ENCODE results near the gene WDR44. TPM values are rescaled to one million over a fixed set of nuclear protein-coding genes. Genes with fewer than 3 reads are reported as not detected.
A peak's percentile ranks its signal among the peaks of the same experiment; 100 is the strongest.

The WDR44 gene, protein sequence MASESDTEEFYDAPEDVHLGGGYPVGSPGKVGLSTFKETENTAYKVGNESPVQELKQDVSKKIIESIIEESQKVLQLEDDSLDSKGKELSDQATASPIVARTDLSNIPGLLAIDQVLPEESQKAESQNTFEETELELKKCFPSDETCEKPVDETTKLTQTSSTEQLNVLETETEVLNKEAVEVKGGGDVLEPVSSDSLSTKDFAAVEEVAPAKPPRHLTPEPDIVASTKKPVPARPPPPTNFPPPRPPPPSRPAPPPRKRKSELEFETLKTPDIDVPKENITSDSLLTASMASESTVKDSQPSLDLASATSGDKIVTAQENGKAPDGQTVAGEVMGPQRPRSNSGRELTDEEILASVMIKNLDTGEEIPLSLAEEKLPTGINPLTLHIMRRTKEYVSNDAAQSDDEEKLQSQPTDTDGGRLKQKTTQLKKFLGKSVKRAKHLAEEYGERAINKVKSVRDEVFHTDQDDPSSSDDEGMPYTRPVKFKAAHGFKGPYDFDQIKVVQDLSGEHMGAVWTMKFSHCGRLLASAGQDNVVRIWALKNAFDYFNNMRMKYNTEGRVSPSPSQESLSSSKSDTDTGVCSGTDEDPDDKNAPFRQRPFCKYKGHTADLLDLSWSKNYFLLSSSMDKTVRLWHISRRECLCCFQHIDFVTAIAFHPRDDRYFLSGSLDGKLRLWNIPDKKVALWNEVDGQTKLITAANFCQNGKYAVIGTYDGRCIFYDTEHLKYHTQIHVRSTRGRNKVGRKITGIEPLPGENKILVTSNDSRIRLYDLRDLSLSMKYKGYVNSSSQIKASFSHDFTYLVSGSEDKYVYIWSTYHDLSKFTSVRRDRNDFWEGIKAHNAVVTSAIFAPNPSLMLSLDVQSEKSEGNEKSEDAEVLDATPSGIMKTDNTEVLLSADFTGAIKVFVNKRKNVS
- total RNA-seq (2013; cell fraction: nucleolus; rRNA removed) = 34.7 and 39.6 TPM in 2 replicates
- total RNA-seq (2014; rRNA removed) = 9.6 and 9.9 TPM in 2 replicates
- total RNA-seq (2014; rRNA removed; fragmentation: Illumina TruSeq; extraction: Trizol) = 14.0 and 14.3 TPM in 2 replicates
- total RNA-seq (2021) = 10.6 and 11.7 TPM in 2 replicates
- polyA plus RNA-seq (2011; ENCODE audit: low read depth) = 2.6 TPM
- polyA plus RNA-seq (2011; rRNA removed) = 13.5 and 20.1 TPM in 2 replicates
- polyA plus RNA-seq (2011; cell fraction: cytosol; rRNA removed) = 5.2 and 5.7 TPM in 2 replicates
- polyA plus RNA-seq (2011; cell fraction: nucleus; rRNA removed) = 7.4 and 8.0 TPM in 2 replicates
- polyA plus RNA-seq (2012) = 4.7 and 6.1 TPM in 2 replicates
- polyA plus RNA-seq (2014; fragmentation: Illumina TruSeq; extraction: Trizol) = 13.5 and 17.2 TPM in 2 replicates
- polyA plus RNA-seq (2014; fragmentation: Nextera tagmentation; extraction: Ambion mirVana) = 1 to 10 TPM; 3.4 to 4.2 TPM
- polyA plus RNA-seq (2014; rRNA removed) = 7.7 and 10.1 TPM in 2 replicates
- 10 to 100 TPM; 11.5 to 12.8 TPM for polyA plus RNA-seq (2016; fragmentation: Nextera tagmentation; extraction: Ambion mirVana)
- 12.1 and 16.8 TPM in 2 replicates for polyA minus RNA-seq (2011; rRNA and poly(A)+ RNA removed)
- polyA minus RNA-seq (2011; cell fraction: cytosol; rRNA and poly(A)+ RNA removed) = 5.6 and 7.3 TPM in 2 replicates
- 10.4 and 21.5 TPM in 2 replicates for polyA minus RNA-seq (2011; cell fraction: nucleus; rRNA and poly(A)+ RNA removed)
- percentile 75 among the genes with signal in this experiment for Bru-seq, nascent RNA
- BruChase-seq, experiment 1, labeled RNA remaining after a 6-hour chase = percentile 80 among the genes with signal in this experiment
- BruChase-seq, experiment 2, labeled RNA remaining after a 2-hour chase = percentile 84 among the genes with signal in this experiment
- long read RNA-seq, experiment 1, partial matches to known transcripts = 2 of 2 reads
- long read RNA-seq, experiment 1, other reads (novel, unspliced or antisense) = 0 of 2 reads
- long read RNA-seq, experiment 2, partial matches to known transcripts = 10 of 13 reads
- long read RNA-seq, experiment 2, other reads (novel, unspliced or antisense) = 3 of 13 reads

DNA sequence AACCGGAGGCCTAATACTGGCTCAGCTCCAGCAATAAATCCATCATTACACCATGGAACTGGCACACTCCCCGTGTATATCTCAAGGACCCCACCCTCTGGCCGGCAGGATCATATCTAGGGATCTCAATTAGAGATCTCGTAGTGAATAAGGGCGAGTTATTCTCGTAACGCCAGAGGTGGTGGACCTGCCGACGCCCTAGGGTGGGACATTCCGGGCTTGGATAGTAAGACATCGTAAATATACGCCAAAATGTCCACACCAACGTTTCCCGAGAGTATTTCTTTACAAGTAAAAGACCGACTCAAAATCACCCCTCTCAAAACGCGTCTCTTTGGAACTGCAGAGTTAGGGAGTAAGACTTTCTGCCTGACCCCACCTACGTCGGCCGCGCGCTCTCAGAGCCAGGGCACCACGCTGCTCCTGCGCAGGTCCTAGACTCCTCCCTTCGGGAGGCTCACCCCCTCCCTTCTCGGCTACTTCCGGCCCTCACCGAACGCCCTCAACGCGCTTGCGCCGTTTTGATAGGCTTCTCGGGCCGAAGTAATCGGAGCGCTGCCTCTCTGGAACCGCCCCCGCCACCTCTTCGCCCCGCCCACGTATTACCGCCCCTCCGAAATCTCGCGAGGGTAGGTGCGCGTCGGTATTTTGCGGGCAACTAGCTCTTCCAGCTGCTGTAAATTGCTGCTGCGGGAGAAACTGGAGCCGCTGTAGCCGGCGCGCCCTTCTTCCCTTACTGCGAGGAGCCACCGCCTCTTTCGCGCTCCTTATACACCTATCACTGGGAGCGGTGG lies at the start of gene WDR44:
TSS of gene WDR44 (plus strand) at position 643 of the 794 bp plus-strand sequence. CDS start 398 bp downstream, outside the sequence.
- intact Hi-C loops (cut with micrococcal nuclease; ENCODE audit: unreplicated experiment) = loop anchor here (5.0 kb wide), 2 partner anchors 77 to 192 kb away; no protein-coding TSS in a partner anchor
- ChIA-PET RAD21 (ENCODE audit: unreplicated experiment) (interaction anchor here (0.8 to 1.6 kb wide), 4 partner anchors 14 to 184 kb away, joined by 3 to 4 read pairs (median 4); partner anchors contain the start of gene DOCK11), CTCF (no interaction called here), SMC1A (ENCODE audit: uncharacterized antibody, unreplicated experiment) (interaction anchor here (1.0 to 1.5 kb wide), 4 partner anchors 8 to 26 kb away, joined by 3 to 6 read pairs (median 4); no protein-coding TSS in a partner anchor), POLR2A (interaction anchor here (2.0 kb wide), 1 partner anchor 9 kb away, joined by 9 read pairs; no protein-coding TSS in a partner anchor)
- Histone ChIP-seq H3K4me1 (ENCODE audit: control insufficient read depth, insufficient read depth, low read length) (peaks cover 5% of the 10 kb centered on the region; the same call in 1 of the 2 replicates), H3K4me2 (ENCODE audit: control insufficient read depth, insufficient read depth) (peak within 1 kb of the TSS; percentile 87), H3K9ac (ENCODE audit: control insufficient read depth, insufficient read depth, low read length) (peak within 1 kb of the TSS; percentile 88), H3K36me3 (ENCODE audit: control insufficient read depth in 2 of 2, insufficient read depth in 2 of 2, low read length in 1 of 2) (no peaks in the 10 kb centered on the region), H3K9me3 (replicated peaks; ENCODE audit: control insufficient read depth, insufficient read depth, low read length) (no peaks in the 10 kb centered on the region), H3K4me3 (peak within 1 kb of the TSS; percentile 73), H2AFZ (ENCODE audit: control insufficient read depth, low read depth, low read length) (peak within 1 kb of the TSS; percentile 80), H3K79me2 (ENCODE audit: control insufficient read depth, insufficient read depth, low read length) (peaks cover 38% of the 10 kb centered on the region), H3K27ac (ENCODE audit: control insufficient read depth, insufficient read depth) (peak within 1 kb of the TSS; percentile 81), H3K27me3 (replicated peaks in 1 of 2; ENCODE audit: control insufficient read depth in 2 of 2, insufficient read depth in 2 of 2, low read length in 1 of 2) (no peaks in the 10 kb centered on the region), H4K20me1 (ENCODE audit: control insufficient read depth, insufficient read depth) (no peaks in the 10 kb centered on the region)
- ATAC-seq = peak; percentile 89
- no peak for FAIRE-seq
- WGBS (ENCODE audit: insufficient coverage, insufficient replicate concordance, low lambda C conversion rate, missing lambda C conversion rate) = 31% methylated on average over 53 of the region's 60 CpGs
- in situ Hi-C loops (cut with MboI) = no loop called here
- TSS peak; percentile 99 for BruUV-seq (replicated peaks)
- DNase-seq (ENCODE audit: low read depth, low spot score) = peak; percentile 82
- TF ChIP-seq JUND (IDR thresholded peaks at IDR 0.05; ENCODE audit: low read depth, low read length) = 0 out of 2 replicates have a peak, but pooled peaks have one; percentile 4
- TF ChIP-seq POLR2A (IDR thresholded peaks at IDR 0.05; ENCODE audit: low read depth, low read length) = peak; percentile 86
- TF ChIP-seq BRCA1 (IDR thresholded peaks at IDR 0.05; ENCODE audit: low read depth, low read length) = peak; percentile 69
- peak; percentile 23; the same call in 1 of the 3 replicates for TF ChIP-seq POU2F2 (IDR thresholded peaks at IDR 0.05; ENCODE audit: borderline replicate concordance, low read depth, low read length)
- peak; percentile 42; the same call in 1 of the 2 replicates for TF ChIP-seq ELK1 (IDR thresholded peaks at IDR 0.05; ENCODE audit: low read depth, low read length)
- TF ChIP-seq NRF1 (conservative IDR thresholded peaks at IDR 0.05; ENCODE audit: low read depth, low read length) = peak; percentile 74
- 0 out of 2 replicates have a peak, but pooled peaks have one; percentile 7 for TF ChIP-seq NR2F1 (conservative IDR thresholded peaks at IDR 0.05)
- no peak for TF ChIP-seq TCF3 (IDR thresholded peaks at IDR 0.05; ENCODE audit: borderline replicate concordance, insufficient read depth, low read depth, low read length)
- TF ChIP-seq MEF2A (IDR thresholded peaks at IDR 0.05; ENCODE audit: insufficient read depth, low read depth, low read length) = 0 out of 2 replicates have a peak, but pooled peaks have one; percentile 22
- 0 out of 2 replicates have a peak, but pooled peaks have one; percentile 60 for TF ChIP-seq IKZF1 (conservative IDR thresholded peaks at IDR 0.05)
- 0 out of 2 replicates have a peak, but pooled peaks have one; percentile 42 for TF ChIP-seq TAF1 (IDR thresholded peaks at IDR 0.05; ENCODE audit: borderline replicate concordance, low read depth, low read length)
- 0 out of 2 replicates have a peak, but pooled peaks have one; percentile 50 for TF ChIP-seq POLR2AphosphoS2 (IDR thresholded peaks at IDR 0.05; ENCODE audit: low read depth, low read length)
- no peak for TF ChIP-seq HCFC1 (IDR thresholded peaks at IDR 0.05; ENCODE audit: low read length)

All from GM12878 (cell line).